ENCODE data around the gene TPX2.
A peak's percentile ranks its signal among the peaks of the same experiment; 100 is the strongest.

The TPX2 gene

GRCh38 chr20:31707258-31707615 is 31.9 kb upstream of the TPX2 start:
- DNase-seq, result no peak

- no peak for DNase-seq
Measured at GRCh38 chr20:31707994-31708735, 30.9 kb upstream of the TPX2 start.

GRCh38 chr20:31708736-31709534 is 30.2 kb upstream of the TPX2 start:
- no peak for DNase-seq

- no peak for DNase-seq
Measured at GRCh38 chr20:31709939-31710338, 29.2 kb upstream of the TPX2 start.

- no peak for DNase-seq
Measured at GRCh38 chr20:31710423-31711108, 28.5 kb upstream of the TPX2 start.

GRCh38 chr20:31711179-31712111 is 27.6 kb upstream of the TPX2 start:
- no peak for DNase-seq

GRCh38 chr20:31712112-31712553 is 27.0 kb upstream of the TPX2 start:
- no peak for DNase-seq

GRCh38 chr20:31712564-31713311 is 26.4 kb upstream of the TPX2 start:
- DNase-seq, result peak; percentile 92

GRCh38 chr20:31713312-31714273 is 25.5 kb upstream of the TPX2 start:
- DNase-seq, result peak; percentile 98

GRCh38 chr20:31715766-31716165 is 23.3 kb upstream of the TPX2 start:
- DNase-seq, result no peak

GRCh38 chr20:31716351-31716750 is 22.7 kb upstream of the TPX2 start:
- no peak for DNase-seq

- no peak for DNase-seq
Measured at GRCh38 chr20:31716818-31717477, 22.1 kb upstream of the TPX2 start.

GRCh38 chr20:31717478-31718201 is 21.4 kb upstream of the TPX2 start:
- no peak for DNase-seq

GRCh38 chr20:31718952-31719643 is 20.0 kb upstream of the TPX2 start:
- DNase-seq, result no peak

- peak; percentile 82 for DNase-seq
Measured at GRCh38 chr20:31719644-31720485, 19.2 kb upstream of the TPX2 start.

- DNase-seq, result peak; percentile 22
Measured at GRCh38 chr20:31720486-31721407, 18.3 kb upstream of the TPX2 start.
